Measurements from ENCODE around the gene TAMALIN. TPM values are rescaled to one million over a fixed set of nuclear protein-coding genes. Genes with fewer than 3 reads are reported as not detected.
"Not testable (repeated sequence)": the region's sequence is repeated elsewhere in the genome, so short reads cannot be mapped to it uniquely, and the experiment has no call there.

Gene TAMALIN
- polyA plus RNA-seq (2012; ENCODE audit: insufficient read depth, insufficient read length) = 18.4 TPM

DNA sequence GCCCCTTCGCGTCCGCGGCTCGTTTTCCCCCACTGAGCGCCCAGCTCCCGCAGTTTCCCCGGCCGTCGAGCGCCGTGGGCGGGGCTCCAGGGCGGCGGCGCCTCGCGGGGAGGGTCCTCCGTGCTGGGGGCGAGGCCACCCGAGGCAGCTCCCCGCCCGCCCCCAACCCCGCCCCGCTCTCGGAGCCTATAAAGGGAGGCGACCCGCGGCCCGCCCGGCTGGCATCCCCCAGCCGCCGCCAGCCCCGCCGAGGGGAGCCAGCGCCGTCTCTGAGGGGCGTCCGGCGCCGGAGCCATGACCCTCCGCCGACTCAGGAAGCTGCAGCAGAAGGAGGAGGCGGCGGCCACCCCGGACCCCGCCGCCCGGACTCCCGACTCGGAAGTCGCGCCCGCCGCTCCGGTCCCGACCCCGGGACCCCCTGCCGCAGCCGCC, at the start of gene TAMALIN:
Gene TAMALIN, plus strand, starts transcription at position 221 of the 432 bp plus-strand sequence. Its CDS starts 74 bp downstream, at position 295.
- H3K4me3 ChIP-seq (ENCODE audit: low read length) = peak within 1 kb of the TSS; percentile 59
- DNase-seq (ENCODE audit: low read depth, low spot score) = peak; percentile 51

DNA sequence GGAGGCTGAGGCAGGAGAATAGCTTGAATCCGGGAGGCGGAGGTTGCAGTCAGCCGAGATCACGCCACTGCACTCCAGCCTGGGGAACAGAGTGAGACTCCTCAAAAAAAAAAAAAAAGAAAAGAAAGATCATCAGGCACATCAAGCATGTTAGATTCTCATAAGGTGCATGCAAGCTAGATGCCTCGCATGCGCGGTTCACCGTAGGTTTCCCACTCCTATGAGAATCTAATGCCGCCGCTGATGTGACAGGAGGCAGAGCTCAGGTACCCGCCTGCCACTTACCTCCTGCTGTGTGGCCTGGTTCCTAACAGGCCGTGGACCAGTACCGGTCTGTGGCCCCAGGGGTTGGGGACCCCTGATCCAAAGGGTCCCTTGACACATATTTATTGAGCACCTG, 48.2 kb upstream of the TAMALIN start:
- DNase-seq (ENCODE audit: low read depth, low spot score) = no peak
- no peak overlapping the region for H3K4me3 ChIP-seq (ENCODE audit: low read length)

DNA sequence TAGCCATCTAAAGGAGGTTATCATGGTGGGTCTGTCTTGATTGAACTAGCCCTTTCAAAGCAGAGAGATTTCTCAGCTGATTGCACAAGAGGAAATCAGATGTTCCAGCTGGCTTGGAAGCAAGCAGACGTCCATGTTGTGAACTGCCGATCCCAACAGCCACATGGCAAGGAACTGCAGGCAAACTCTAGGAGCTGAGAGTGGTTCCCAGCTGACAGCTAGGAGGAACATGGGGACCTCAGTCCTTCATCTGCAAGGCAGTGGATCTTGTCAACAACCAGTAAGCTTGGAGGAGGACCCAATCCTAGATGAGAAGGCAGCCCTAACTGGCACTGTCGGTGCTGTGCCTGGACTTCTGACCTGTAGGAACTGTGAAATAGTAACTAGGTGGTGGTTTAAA, 47.5 kb upstream of the TAMALIN start:
- DNase-seq (ENCODE audit: low read depth, low spot score) = no peak
- H3K4me3 ChIP-seq (ENCODE audit: low read length) = no peak overlapping the region

- DNase-seq (ENCODE audit: low read depth, low spot score) = no peak
- H3K4me3 ChIP-seq (ENCODE audit: low read length) = no peak overlapping the region
Measured at GRCh38 chr12:51959921-51960320, 46.8 kb upstream of the TAMALIN start.

GRCh38 chr12:51960488-51960887, 46.3 kb upstream of the TAMALIN start:
- DNase-seq (ENCODE audit: low read depth, low spot score) = no peak

GRCh38 chr12:51960890-51961289, 45.9 kb upstream of the TAMALIN start:
- DNase-seq (ENCODE audit: low read depth, low spot score) = no peak
- no peak overlapping the region for H3K4me3 ChIP-seq (ENCODE audit: low read length)

More at GRCh38 chr12:51960488-51960887, 46.3 kb upstream of the TAMALIN start:
- no peak overlapping the region for H3K4me3 ChIP-seq (ENCODE audit: low read length)

DNA sequence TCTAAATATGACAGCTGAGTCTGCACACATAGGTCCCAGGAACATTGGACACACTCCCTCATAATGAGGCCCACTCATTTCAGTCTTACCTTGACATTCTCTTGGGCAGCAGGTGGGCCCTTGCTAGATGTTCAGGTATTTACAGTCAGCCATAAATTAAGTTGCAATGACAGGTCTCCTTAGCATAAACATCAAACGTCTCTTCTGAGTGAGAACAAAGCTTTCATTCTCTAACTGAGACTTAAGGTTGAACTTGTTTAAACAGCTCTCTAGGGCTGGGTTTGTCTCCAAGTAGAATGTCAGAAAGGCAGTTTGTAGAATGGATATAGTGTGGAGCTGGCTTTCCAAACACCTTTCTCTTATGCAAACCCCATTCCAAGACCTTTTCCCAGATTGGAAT, 44.9 kb upstream of the TAMALIN start:
- H3K4me3 ChIP-seq (ENCODE audit: low read length) = no peak overlapping the region
- peak; percentile 54 for DNase-seq (ENCODE audit: low read depth, low spot score)

DNA sequence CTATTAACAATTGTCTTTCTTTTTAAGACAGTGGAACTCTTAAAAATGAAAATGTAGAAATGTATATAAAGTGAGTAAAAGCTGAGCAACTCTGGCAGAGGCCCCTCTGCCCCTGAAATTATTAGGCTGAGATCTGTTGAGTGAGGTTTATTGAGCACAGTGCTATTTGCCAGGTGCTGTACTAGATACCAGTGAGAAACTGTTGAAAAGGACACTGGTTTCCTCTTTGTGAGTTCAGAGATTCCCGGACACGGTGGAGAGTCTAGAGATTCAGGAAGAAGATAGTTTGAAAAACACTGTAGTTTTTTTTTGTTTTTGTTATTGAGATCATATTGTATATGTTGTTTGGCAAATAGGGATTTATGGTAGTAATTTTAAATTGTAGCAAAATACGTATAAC, 44.0 kb upstream of the TAMALIN start:
- no peak overlapping the region for H3K4me3 ChIP-seq (ENCODE audit: low read length)
- no peak for DNase-seq (ENCODE audit: low read depth, low spot score)

GRCh38 chr12:51963477-51963876, 43.3 kb upstream of the TAMALIN start:
- no peak for DNase-seq (ENCODE audit: low read depth, low spot score)
- H3K4me3 ChIP-seq (ENCODE audit: low read length) = no peak overlapping the region

DNA sequence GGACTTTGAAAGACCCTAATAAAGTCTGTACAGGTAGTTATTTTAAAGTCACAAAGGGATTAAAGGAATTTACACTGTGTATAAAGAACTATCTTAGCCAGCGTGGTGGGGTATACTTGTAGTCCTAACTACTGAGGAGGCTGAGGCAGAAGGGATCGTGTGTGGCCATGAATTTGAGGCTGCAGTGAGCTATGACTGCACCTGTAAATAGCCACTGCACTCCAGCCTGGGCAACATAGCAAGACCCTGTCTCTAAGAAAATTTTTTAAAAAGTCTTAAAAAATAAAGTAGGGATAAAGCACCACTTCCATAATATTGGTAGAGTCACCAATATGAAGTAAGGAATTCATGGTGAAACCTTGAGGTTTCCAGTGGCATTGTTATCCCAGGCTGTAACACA, 37.1 kb upstream of the TAMALIN start:
- no peak for DNase-seq (ENCODE audit: low read depth, low spot score)
- no peak overlapping the region for H3K4me3 ChIP-seq (ENCODE audit: low read length)

- no peak overlapping the region for H3K4me3 ChIP-seq (ENCODE audit: low read length)
- peak; percentile 65 for DNase-seq (ENCODE audit: low read depth, low spot score)
Measured at GRCh38 chr12:51970904-51971646, 35.7 kb upstream of the TAMALIN start.

GRCh38 chr12:51971679-51972421, 34.9 kb upstream of the TAMALIN start:
- DNase-seq (ENCODE audit: low read depth, low spot score) = peak; percentile 30
- H3K4me3 ChIP-seq (ENCODE audit: low read length) = no peak overlapping the region

- H3K4me3 ChIP-seq (ENCODE audit: low read length) = peak overlapping the region; percentile 17
- no peak for DNase-seq (ENCODE audit: low read depth, low spot score)
Measured at GRCh38 chr12:51972422-51972812, 34.3 kb upstream of the TAMALIN start.

- peak; percentile 82 for DNase-seq (ENCODE audit: low read depth, low spot score)
- H3K4me3 ChIP-seq (ENCODE audit: low read length) = peak overlapping the region; percentile 17
Measured at GRCh38 chr12:51972849-51973273, 33.9 kb upstream of the TAMALIN start.

- no peak for DNase-seq (ENCODE audit: low read depth, low spot score)
- no peak overlapping the region for H3K4me3 ChIP-seq (ENCODE audit: low read length)
Measured at GRCh38 chr12:51973560-51973959, 33.2 kb upstream of the TAMALIN start.

DNA sequence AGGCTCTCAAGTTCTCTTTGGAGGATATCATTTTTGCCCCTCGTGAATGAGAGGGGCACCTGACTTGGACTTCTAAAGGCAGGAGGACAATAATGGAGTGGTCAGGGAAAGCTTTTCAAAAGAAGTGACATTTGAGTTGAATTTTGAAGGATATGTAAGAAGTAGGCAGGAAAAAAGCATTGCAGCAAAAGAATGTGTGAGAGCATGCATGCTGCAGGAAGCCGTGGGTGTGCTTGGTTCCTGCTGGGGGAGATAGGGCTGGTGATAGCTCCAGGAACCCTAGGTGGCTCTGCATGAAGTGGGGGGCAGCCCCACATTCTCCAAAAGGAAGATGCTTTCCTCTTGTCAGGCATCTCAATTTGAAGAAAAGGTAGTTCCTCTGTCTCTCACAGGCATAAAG, 32.1 kb upstream of the TAMALIN start:
- no peak overlapping the region; the same call in 1 of the 2 replicates for H3K4me3 ChIP-seq (ENCODE audit: low read length)
- peak; percentile 35 for DNase-seq (ENCODE audit: low read depth, low spot score)

- DNase-seq (ENCODE audit: low read depth, low spot score) = no peak
- H3K4me3 ChIP-seq (ENCODE audit: low read length) = no peak overlapping the region
Measured at GRCh38 chr12:51975196-51975595, 31.6 kb upstream of the TAMALIN start.

DNA sequence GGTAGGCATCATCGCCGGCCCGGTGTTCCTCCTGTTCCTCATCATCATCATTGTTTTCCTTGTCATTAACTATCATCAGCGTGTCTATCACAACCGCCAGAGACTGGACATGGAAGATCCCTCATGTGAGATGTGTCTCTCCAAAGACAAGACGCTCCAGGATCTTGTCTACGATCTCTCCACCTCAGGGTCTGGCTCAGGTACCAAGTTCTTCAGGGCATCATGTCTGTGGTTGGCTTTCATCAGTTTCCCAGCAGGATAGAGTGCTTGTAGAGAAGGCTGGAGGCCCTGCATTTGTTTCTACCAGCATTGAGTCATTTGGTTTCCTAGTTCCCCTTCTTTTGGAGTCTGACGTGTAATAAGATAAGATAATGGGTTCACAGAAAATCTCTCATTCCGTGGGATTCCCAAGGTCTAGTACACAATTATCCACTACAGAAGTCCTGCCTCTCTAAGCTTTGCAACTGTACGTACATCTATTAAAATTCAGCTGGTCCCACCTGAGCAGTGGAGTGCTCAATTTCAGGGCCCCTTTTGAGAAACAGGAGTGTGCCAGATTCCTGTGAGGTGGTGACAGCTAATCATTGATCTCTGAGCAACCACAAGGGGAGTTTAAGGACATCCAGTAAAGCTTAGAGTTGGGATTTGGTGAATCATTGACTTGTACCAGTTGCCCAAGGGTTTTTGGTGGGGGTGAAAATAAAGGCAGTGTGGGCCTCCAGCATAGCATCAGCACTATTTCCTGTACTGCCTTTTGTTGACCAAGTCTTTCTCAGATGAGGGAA, 30.2 kb upstream of the TAMALIN start:
- no peak overlapping the region for H3K4me3 ChIP-seq (ENCODE audit: low read length)
- DNase-seq (ENCODE audit: low read depth, low spot score) = no peak

DNA sequence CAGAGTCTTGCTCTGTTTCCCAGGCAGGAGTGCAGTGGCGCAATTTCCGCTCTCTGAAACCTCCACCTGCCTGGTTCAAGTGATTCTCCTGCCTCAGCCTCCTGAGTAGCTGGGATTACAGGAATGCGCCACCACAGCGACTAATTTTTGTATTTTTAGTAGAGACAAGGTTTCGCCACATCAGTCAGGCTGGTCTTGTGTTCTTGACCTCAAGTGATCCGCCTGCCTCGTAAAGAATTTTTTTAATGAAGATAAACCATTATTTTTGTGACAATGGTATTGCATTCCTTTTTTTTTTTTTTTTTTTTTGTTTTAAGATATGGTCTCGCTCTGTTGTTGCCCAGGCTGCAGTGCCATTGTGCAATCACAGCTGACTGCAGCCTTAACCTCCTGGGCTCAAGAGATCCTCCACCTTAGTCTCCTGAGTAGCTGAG, 29.4 kb upstream of the TAMALIN start:
- H3K4me3 ChIP-seq (ENCODE audit: low read length) = no peak overlapping the region
- DNase-seq (ENCODE audit: low read depth, low spot score) = no peak

GRCh38 chr12:51979306-51979705, 27.4 kb upstream of the TAMALIN start:
- not testable (repeated sequence) for H3K4me3 ChIP-seq (ENCODE audit: low read length); DNase-seq (ENCODE audit: low read depth, low spot score)
